GM23338 (cell line): ENCODE measurements around the gene DUSP1. TPM values are rescaled to one million over a fixed set of nuclear protein-coding genes. Genes with fewer than 3 reads are reported as not detected.

Source experiments
- ATAC-seq: fragments of 200-7000 bp; cut with Tn5 transposase; 3 replicates; pipeline ENCODE4 v1.9.1; 2020
- DNase-seq: peaks from one replicate; pipeline ENCODE4 v3.0.0-alpha.2; 2015; ENCODE audit warnings: low spot score
- H2AFZ ChIP-seq: fragments of 200-600 bp; sonication (generic); 2 replicates; pipeline ENCODE4 v1.8.0; 2016; ENCODE audit warnings: antibody characterized with exemption, mild to moderate bottlenecking, moderate library complexity
- H3F3A ChIP-seq: fragments of 200-600 bp; sonication (generic); replicated peaks from 2 replicates; pipeline ENCODE4 v1.8.0; 2017; ENCODE audit warnings: antibody characterized with exemption, mixed run types, low read depth
- H3K27ac ChIP-seq: fragments of 200-600 bp; sonication (generic); 2 replicates; pipeline ENCODE4 v1.6.1; 2016; ENCODE audit warnings: low read depth
- H3K27me3 ChIP-seq: fragments of 200-600 bp; sonication (generic); 2 replicates; pipeline ENCODE4 v1.8.0; 2016; ENCODE audit warnings: mild to moderate bottlenecking, mixed run types, moderate library complexity; ENCODE audit not compliant: insufficient read depth
- H3K36me3 ChIP-seq: fragments of 200-600 bp; sonication (generic); 2 replicates; pipeline ENCODE4 v1.8.0; 2016; ENCODE audit warnings: mild to moderate bottlenecking; ENCODE audit not compliant: insufficient read depth
- H3K4me1 ChIP-seq: fragments of 200-600 bp; sonication (generic); 2 replicates; pipeline ENCODE4 v1.8.0; 2016; ENCODE audit warnings: mild to moderate bottlenecking, moderate library complexity; ENCODE audit not compliant: insufficient read depth
- H3K4me2 ChIP-seq: fragments of 200-600 bp; sonication (generic); 2 replicates; pipeline ENCODE4 v1.7.1; 2017; ENCODE audit warnings: mixed run types
- H3K4me3 ChIP-seq: fragments of 200-600 bp; sonication (generic); 2 replicates; pipeline ENCODE4 v1.6.1; 2016; ENCODE audit warnings: mixed run types
- H3K79me2 ChIP-seq: fragments of 200-600 bp; sonication (generic); replicated peaks from 2 replicates; pipeline ENCODE4 v1.8.0; 2017; ENCODE audit warnings: mild to moderate bottlenecking; ENCODE audit not compliant: insufficient read depth
- H3K9me2 ChIP-seq: fragments of 200-600 bp; sonication (generic); 2 replicates; pipeline ENCODE4 v1.8.0; 2017; ENCODE audit not compliant: insufficient read depth
- H4K20me1 ChIP-seq: fragments of 200-600 bp; sonication (generic); replicated peaks from 2 replicates; pipeline ENCODE4 v1.8.0; 2017; ENCODE audit warnings: mild to moderate bottlenecking; ENCODE audit not compliant: insufficient read depth
- H3K27ac Mint-ChIP-seq: 2 replicates; pipeline ENCODE4 v1.8.0; 2020; ENCODE audit warnings: inconsistent platforms, mild to moderate bottlenecking, moderate library complexity, mixed read lengths
- H3K27me3 Mint-ChIP-seq: 3 replicates; pipeline ENCODE4 v1.8.0; 2022; ENCODE audit warnings: low read depth, mild to moderate bottlenecking, moderate library complexity, mixed read lengths, inconsistent platforms; ENCODE audit not compliant: insufficient read depth, poor library complexity
- H3K36me3 Mint-ChIP-seq: 3 replicates; pipeline ENCODE4 v1.8.0; 2021; ENCODE audit warnings: low read depth, mild to moderate bottlenecking, inconsistent platforms, moderate library complexity, mixed read lengths
- H3K4me1 Mint-ChIP-seq: 3 replicates; pipeline ENCODE4 v1.8.0; 2020; ENCODE audit warnings: mild to moderate bottlenecking, inconsistent platforms, mixed read lengths
- H3K4me3 Mint-ChIP-seq: 3 replicates; pipeline ENCODE4 v1.8.0; 2021; ENCODE audit warnings: moderate library complexity, mild to moderate bottlenecking, inconsistent platforms, mixed read lengths
- H3K9me3 Mint-ChIP-seq: 3 replicates; pipeline ENCODE4 v1.8.0; 2020; ENCODE audit warnings: moderate library complexity, mild to moderate bottlenecking, inconsistent platforms, mixed read lengths
- CREB1 ChIP-seq: fragments of 250-450 bp; sonication (Bioruptor Pico); IDR thresholded peaks from 2 replicates; pipeline ENCODE4 v1.5.0; 2020; ENCODE audit warnings: low read depth, mild to moderate bottlenecking, moderate library complexity
- EZH2 ChIP-seq: fragments of 200-600 bp; sonication (generic); IDR thresholded peaks from one replicate; pipeline ENCODE4 v1.8.0; 2017; ENCODE audit warnings: antibody characterized with exemption, mild to moderate bottlenecking, low read depth; ENCODE audit not compliant: unreplicated experiment
- EZH2phosphoT487 ChIP-seq: fragments of 200-600 bp; sonication (generic); IDR thresholded peaks from one replicate; pipeline ENCODE4 v1.8.1; 2018; ENCODE audit warnings: antibody characterized with exemption; ENCODE audit not compliant: unreplicated experiment
- JUNB ChIP-seq: IDR thresholded peaks from one replicate; pipeline ENCODE4 v1.6.1; 2016; ENCODE audit warnings: antibody characterized with exemption; ENCODE audit not compliant: unreplicated experiment
- NANOG ChIP-seq: IDR thresholded peaks from 2 replicates; pipeline ENCODE4 v1.6.1; 2016; ENCODE audit warnings: antibody characterized with exemption, borderline replicate concordance
- POLR2AphosphoS5 ChIP-seq: IDR thresholded peaks from 2 replicates; pipeline ENCODE4 v1.6.1; 2016; ENCODE audit warnings: antibody characterized with exemption, low read depth
- STAT1 ChIP-seq: IDR thresholded peaks from one replicate; pipeline ENCODE4 v1.6.1; 2016; ENCODE audit warnings: antibody characterized with exemption; ENCODE audit not compliant: unreplicated experiment
- ZNF114 ChIP-seq: fragments of 250-450 bp; sonication (Bioruptor Pico); IDR thresholded peaks from 2 replicates; pipeline ENCODE4 v1.5.0; 2020; ENCODE audit warnings: mild to moderate bottlenecking, moderate library complexity
- ZNF331 ChIP-seq: fragments of 250-450 bp; sonication (Bioruptor Pico); IDR thresholded peaks from 2 replicates; pipeline ENCODE4 v1.5.0; 2020; ENCODE audit warnings: low read depth, mild to moderate bottlenecking, moderate library complexity
- ZNF462 ChIP-seq: fragments of 250-450 bp; sonication (Bioruptor Pico); IDR thresholded peaks from 2 replicates; pipeline ENCODE4 v1.5.0; 2020; ENCODE audit warnings: mild to moderate bottlenecking, moderate library complexity
- polyA plus RNA-seq: library from polyadenylated mRNA; unstranded; fragments of >200 nt; fragmentation: Nextera tagmentation; extraction: Ambion mirVana; gene quantifications from 2 replicates; pipeline ENCODE4 v1.2.1, GENCODE V29; 2016
- total RNA-seq: library from RNA; depleted of rRNA; stranded (reverse); fragments of >200 nt; shearing (Covaris generic); gene quantifications from 2 replicates; pipeline ENCODE4 v1.2.3, GENCODE V29; 2014
- TF ChIP-seq, protein P1 (sequence below): IDR thresholded peaks from 2 replicates; pipeline ENCODE4 v1.6.1; 2016; ENCODE audit warnings: antibody characterized with exemption
- TF ChIP-seq, protein P2 (sequence below): IDR thresholded peaks from one replicate; pipeline ENCODE4 v1.6.1; 2018; ENCODE audit warnings: antibody characterized with exemption; ENCODE audit not compliant: unreplicated experiment
- TF ChIP-seq, protein P3 (sequence below), 2 experiments: fragments of 200-600 bp in 1 of 2; sonication (generic) in 1 of 2; conservative IDR thresholded peaks; 2 replicates each; pipeline versions ENCODE4 v1.5.1 to v1.6.1; 2016 to 2017; ENCODE audit warnings: antibody characterized with exemption in 2 of 2, low read depth in 2 of 2, mild to moderate bottlenecking in 2 of 2, moderate library complexity in 1 of 2

Gene DUSP1
- total and polyA plus RNA-seq, 2 experiments from 2014 or later: 9.7 to 17.2 TPM

- no peak overlapping the region for H3K27ac ChIP-seq
- H3K9me2 ChIP-seq: no peaks in the 10 kb centered on the region
- no peak overlapping the region for H2AFZ ChIP-seq
- TF ChIP-seq STAT1: no peak
- no peak for TF ChIP-seq ZNF114 (CRISPR knock-in tag)
- TF ChIP-seq EZH2: no peak
- TF ChIP-seq, protein P1, sequence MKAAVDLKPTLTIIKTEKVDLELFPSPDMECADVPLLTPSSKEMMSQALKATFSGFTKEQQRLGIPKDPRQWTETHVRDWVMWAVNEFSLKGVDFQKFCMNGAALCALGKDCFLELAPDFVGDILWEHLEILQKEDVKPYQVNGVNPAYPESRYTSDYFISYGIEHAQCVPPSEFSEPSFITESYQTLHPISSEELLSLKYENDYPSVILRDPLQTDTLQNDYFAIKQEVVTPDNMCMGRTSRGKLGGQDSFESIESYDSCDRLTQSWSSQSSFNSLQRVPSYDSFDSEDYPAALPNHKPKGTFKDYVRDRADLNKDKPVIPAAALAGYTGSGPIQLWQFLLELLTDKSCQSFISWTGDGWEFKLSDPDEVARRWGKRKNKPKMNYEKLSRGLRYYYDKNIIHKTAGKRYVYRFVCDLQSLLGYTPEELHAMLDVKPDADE: no peak
- TF ChIP-seq CREB1: no peak
- TF ChIP-seq, protein P2, sequence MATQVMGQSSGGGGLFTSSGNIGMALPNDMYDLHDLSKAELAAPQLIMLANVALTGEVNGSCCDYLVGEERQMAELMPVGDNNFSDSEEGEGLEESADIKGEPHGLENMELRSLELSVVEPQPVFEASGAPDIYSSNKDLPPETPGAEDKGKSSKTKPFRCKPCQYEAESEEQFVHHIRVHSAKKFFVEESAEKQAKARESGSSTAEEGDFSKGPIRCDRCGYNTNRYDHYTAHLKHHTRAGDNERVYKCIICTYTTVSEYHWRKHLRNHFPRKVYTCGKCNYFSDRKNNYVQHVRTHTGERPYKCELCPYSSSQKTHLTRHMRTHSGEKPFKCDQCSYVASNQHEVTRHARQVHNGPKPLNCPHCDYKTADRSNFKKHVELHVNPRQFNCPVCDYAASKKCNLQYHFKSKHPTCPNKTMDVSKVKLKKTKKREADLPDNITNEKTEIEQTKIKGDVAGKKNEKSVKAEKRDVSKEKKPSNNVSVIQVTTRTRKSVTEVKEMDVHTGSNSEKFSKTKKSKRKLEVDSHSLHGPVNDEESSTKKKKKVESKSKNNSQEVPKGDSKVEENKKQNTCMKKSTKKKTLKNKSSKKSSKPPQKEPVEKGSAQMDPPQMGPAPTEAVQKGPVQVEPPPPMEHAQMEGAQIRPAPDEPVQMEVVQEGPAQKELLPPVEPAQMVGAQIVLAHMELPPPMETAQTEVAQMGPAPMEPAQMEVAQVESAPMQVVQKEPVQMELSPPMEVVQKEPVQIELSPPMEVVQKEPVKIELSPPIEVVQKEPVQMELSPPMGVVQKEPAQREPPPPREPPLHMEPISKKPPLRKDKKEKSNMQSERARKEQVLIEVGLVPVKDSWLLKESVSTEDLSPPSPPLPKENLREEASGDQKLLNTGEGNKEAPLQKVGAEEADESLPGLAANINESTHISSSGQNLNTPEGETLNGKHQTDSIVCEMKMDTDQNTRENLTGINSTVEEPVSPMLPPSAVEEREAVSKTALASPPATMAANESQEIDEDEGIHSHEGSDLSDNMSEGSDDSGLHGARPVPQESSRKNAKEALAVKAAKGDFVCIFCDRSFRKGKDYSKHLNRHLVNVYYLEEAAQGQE: no peak
- TF ChIP-seq JUNB: no peak
- TF ChIP-seq NANOG: no peak
- TF ChIP-seq EZH2phosphoT487: no peak
- TF ChIP-seq, protein P3, sequence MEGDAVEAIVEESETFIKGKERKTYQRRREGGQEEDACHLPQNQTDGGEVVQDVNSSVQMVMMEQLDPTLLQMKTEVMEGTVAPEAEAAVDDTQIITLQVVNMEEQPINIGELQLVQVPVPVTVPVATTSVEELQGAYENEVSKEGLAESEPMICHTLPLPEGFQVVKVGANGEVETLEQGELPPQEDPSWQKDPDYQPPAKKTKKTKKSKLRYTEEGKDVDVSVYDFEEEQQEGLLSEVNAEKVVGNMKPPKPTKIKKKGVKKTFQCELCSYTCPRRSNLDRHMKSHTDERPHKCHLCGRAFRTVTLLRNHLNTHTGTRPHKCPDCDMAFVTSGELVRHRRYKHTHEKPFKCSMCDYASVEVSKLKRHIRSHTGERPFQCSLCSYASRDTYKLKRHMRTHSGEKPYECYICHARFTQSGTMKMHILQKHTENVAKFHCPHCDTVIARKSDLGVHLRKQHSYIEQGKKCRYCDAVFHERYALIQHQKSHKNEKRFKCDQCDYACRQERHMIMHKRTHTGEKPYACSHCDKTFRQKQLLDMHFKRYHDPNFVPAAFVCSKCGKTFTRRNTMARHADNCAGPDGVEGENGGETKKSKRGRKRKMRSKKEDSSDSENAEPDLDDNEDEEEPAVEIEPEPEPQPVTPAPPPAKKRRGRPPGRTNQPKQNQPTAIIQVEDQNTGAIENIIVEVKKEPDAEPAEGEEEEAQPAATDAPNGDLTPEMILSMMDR (conservative IDR thresholded peaks at IDR 0.05; ENCODE audit: low read depth in 2 of 2): no peak
- no peak for TF ChIP-seq ZNF331 (CRISPR knock-in tag)
- TF ChIP-seq POLR2AphosphoS5: no peak
- no peak for TF ChIP-seq ZNF462
- H3K27me3 Mint-ChIP-seq: peaks cover 3% of the 10 kb centered on the region
- DNase-seq: no peak
- no peaks in the 10 kb centered on the region for H3K36me3 ChIP-seq
- H3K4me3 ChIP-seq: no peak overlapping the region
- H3K9me3 Mint-ChIP-seq: no peaks in the 10 kb centered on the region; the same call in 2 of the 3 replicates
- no peaks in the 10 kb centered on the region for H3K36me3 Mint-ChIP-seq
- no peaks in the 10 kb centered on the region for H4K20me1 ChIP-seq
- no peak for ATAC-seq
- H3K79me2 ChIP-seq: no peaks in the 10 kb centered on the region
- H3F3A ChIP-seq: no peaks in the 10 kb centered on the region
- H3K27me3 ChIP-seq: no peaks in the 10 kb centered on the region
- no peaks in the 10 kb centered on the region for H3K4me1 Mint-ChIP-seq
- H3K4me2 ChIP-seq: no peak overlapping the region
- no peaks in the 10 kb centered on the region for H3K4me1 ChIP-seq
- no peak overlapping the region for H3K4me3 Mint-ChIP-seq
- H3K27ac Mint-ChIP-seq: no peak overlapping the region
Measured at GRCh38 chr5:172725785-172726184, 45.2 kb downstream of the DUSP1 start.
